Measurements from ENCODE around the gene KCNF1.

DNA sequence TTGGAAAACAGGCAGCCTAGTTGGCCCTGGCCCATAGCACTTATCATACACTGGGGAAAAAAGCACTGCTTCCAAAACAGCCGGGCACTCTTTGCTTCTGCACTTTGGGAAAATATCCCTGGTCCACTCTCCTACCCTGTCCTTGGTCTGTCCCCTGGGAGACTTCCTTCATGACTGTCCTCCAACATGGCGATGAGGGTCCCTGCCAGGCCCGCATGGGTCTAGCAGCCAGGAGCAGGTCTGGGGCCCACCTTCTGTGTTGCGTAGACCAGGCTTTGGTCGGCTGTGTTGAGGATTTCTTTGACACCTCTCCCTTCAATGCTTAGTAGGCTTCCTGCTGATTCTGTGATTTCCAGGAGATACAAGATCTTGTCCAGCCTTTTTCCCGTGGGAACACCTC is 12.2 kb downstream of the KCNF1 start:
- TF ChIP-seq, protein P1, sequence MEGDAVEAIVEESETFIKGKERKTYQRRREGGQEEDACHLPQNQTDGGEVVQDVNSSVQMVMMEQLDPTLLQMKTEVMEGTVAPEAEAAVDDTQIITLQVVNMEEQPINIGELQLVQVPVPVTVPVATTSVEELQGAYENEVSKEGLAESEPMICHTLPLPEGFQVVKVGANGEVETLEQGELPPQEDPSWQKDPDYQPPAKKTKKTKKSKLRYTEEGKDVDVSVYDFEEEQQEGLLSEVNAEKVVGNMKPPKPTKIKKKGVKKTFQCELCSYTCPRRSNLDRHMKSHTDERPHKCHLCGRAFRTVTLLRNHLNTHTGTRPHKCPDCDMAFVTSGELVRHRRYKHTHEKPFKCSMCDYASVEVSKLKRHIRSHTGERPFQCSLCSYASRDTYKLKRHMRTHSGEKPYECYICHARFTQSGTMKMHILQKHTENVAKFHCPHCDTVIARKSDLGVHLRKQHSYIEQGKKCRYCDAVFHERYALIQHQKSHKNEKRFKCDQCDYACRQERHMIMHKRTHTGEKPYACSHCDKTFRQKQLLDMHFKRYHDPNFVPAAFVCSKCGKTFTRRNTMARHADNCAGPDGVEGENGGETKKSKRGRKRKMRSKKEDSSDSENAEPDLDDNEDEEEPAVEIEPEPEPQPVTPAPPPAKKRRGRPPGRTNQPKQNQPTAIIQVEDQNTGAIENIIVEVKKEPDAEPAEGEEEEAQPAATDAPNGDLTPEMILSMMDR (IDR thresholded peaks at IDR 0.05; ENCODE audit: low read depth, low read length): no peak
- no peak for TF ChIP-seq POLR2A (IDR thresholded peaks at IDR 0.05; ENCODE audit: extremely low read depth, insufficient read length)

Data from NB4 (cell line).